SKM-1 (cell line): Measurements from ENCODE around the gene SLC1A3.
"Not testable (repeated sequence)": the region's sequence is repeated elsewhere in the genome, so short reads cannot be mapped to it uniquely, and the experiment has no call there.

ENCODE experiments used
- DNase-seq: peaks from one replicate; lab custom pipeline; 2025; ENCODE audit not compliant: unreplicated experiment; lab: John Stamatoyannopoulos, UW

The SLC1A3 gene

DNA sequence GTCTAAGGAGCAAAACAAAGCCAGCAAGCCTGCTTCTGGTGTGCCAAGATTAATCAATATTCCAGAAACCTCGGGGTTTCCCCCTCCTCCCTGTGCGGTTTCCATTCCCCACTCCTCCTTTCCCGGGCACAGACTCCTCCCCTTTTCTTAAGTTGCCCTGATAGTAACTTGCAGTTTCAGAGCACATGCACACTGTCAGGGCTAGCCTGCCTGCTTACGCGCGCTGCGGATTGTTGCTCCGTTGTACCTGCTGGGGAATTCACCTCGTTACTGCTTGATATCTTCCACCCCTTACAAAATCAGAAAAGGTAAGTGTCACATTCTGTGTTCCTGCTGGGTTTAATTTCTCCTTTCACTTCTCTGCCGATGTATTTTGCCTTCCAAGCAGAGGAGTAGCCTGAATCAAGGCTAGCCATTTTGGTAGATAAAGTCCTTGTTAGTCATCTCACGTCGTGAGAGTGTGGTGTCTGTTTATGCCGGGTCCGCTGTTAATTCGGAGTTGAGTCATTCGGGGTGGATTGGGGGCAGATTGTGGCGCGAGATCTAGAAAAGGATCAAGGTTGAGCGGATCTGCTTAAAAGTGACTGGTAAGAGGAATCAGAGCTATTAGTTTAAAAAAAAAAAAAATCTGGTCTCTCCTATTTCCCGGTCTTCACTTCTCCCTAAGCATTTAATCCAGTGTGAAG, at the start of gene SLC1A3:
Gene SLC1A3 (plus strand): TSS at position 179 of the 686 bp plus-strand sequence. CDS start 1,818 bp downstream, outside the sequence.
- no peak for DNase-seq

DNA sequence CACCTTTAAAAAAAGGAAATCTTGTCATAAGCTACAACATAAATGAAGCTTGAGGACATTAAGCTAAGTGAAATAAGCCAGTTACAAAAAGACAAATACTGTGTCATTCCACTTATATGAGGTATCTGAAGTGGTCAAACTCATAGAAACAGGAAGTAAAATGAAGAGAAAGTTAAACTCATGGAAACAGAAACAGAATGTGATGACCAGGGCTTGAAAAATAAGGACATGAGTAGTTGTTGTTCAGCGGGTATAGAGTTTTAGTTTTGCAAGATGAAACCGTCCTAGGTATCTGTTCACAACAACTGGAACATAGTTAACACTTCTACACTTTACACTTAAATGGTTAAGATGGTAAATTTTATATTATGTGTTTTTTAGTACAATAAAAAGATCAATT, 47.8 kb upstream of the SLC1A3 start:
- DNase-seq = no peak

DNA sequence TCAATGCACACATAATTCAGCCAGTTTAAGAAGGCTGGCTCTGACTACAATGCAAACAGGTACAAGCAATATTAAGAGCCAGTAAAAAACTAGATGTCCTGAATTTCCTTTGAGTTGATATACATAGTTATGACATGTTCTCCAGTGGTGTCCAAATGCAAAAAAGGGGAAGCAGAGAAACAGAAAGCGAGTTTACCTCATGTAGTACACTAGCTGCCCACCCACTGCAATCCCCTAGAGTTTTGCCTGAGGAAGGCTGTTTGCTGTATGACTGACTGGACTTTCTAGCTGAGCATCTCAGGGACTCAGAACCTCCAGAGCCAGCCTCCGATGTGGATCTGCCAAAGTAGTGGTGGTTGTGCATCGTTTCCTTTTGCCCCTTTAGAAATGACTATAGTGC, 44.8 kb upstream of the SLC1A3 start:
- no peak for DNase-seq

DNA sequence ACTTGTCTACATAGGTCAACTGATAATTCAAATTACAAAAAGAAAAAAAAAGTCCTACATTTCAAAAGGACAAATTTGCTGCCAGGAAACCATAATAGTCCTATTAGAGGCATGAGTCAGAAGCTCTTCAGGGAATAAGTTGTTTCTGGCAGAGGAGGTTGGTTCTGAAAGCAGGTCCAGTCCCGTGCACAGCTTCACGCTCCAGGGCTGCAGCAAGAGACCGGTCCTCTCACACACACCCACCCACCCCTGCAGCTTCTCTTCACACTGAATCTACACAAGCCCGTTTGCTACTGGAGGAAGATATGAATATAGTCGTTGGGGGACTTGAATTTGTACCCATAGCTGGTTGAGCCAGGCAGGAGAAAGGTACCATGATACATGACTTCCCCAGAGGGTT, 36.9 kb upstream of the SLC1A3 start:
- no peak for DNase-seq

DNA sequence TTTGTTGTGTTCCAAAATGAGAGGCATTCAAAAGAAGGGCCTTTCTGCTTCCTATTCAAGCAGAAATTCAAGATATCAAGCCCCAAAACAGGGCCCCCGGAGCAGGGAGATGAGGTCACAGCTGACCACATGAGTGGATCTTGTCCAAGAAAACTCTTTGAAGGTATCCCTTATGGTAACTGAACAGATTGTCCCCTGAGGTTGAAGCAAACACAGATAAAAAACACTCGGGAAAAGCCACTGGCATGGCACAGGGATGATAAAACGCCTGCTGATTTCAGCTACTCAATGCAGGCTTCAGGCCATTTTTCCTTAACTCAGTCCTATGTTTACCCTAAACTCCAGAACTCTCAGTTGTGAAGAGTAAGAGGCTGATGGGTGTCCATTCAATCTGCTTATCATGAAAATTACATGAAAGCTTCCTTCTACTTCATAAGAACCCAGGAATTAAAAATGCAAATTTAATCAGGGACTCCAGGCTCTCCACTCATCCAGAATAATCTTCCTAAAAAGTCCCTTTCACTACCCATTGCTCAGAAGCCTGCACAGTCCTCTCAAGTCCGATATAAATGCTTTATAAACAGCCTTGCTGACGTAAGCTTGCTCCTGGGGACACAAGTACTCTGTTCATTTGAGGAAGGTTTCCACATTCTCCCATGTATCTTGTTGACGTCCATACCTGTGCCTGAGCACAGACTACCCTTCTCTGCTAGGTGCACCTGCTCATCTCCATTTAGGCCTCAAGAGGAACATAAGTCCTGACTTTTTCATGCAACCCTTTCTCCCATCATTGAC, 35.9 kb upstream of the SLC1A3 start:
- no peak for DNase-seq

DNA sequence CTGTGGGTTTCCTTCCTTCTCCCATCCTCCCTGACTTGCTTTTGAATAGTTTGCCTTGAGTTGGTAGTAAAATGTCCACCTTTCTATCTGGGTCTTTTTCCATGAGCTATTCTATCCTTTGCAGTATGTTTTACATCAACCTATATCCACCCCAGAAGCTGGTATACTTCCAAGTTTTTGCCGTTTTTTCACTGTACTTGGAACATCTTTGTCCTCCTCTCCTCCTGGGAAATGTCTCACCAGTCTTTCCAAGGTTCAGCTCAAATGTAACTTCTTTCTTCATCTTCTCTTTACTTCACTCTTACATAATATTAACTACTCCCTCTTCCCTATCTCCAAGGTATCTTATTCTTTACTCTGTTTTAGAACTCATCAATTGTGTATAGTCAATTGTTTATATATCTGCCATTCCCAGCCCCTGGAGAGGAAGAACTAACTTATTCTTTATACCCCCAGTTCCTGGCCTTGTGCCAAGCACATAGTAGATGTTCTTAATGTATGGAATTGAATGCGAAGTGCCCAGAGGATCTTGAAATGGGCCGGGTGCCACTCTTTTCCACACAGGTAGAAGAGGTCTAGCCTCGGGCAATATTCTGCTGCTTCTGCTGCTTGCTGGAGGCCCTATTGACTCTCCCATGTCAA, 34.9 kb upstream of the SLC1A3 start:
- no peak for DNase-seq

DNA sequence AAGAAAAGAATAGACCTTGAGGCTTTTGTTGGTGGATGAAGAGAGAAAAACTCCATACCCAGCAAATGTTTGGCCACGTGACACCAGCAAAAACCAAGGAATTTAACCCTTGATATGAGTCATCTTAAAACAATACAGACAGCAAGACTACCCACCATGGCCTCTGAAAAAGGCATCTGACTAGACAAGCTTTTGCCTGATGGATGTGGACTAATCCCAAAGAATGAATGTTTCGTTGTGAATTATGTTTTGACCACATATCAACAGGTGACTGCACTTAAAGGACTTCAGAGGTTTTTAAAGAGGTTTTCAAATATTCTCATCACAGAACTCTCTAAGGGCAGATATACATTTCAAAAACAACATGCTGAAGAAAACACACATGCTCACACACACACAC, 33.0 kb upstream of the SLC1A3 start:
- DNase-seq = no peak

DNA sequence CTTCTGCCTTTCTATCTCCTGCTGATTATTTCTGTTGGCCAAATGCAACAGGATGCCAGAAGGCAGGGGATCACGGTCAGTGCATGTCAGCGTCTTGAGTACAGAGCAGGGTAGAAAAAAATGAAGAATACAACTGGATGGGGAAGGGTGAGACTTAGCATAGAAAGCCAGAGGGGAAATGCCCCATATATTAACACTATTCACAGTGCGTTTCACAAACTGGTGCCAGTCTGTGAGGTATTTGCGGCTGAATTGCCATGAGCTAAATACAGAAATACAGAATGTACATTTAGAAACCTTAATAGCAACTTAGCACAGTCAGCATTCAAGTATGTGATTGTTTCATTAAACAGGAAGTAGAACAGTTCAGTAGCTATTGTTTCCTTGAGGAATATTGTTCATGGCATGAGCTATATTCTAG, 31.0 kb upstream of the SLC1A3 start:
- no peak for DNase-seq

DNA sequence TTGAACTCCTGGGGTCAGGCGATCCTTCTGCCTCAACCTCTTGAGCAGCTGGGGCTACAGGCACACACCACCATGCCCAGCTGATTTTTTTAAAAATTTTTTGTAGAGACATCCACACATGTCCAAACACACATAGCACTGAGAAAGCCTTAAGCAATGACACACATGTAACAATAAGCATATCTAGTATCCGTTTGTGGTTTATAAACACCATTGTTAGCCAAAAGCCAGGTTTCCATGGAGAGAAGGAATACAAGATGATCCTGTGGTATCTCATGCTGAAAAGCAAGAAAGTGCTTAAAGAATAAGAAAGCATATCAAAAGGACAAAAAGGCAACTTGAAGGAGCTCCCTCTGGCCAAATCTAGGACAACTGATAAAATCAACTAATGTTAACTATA, 29.7 kb upstream of the SLC1A3 start:
- no peak for DNase-seq

DNA sequence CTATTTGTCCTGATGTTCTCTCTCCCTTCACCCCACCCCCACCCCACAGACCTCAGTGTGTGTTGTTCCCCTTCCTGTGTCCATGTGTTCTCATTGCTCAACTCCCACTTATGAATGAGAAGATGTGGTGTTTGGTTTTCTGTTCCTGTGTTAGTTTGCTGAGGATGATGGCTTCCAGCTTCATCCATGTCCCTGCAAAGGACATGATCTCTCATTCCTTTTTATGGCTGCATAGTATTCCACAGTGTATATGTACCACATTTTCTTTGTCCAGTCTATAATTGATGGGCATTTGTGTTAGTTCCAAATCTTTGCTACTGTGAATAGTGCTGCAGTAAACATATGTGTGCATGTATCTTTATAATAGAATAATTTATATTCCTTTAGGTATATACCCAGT, 26.5 kb upstream of the SLC1A3 start:
- DNase-seq = not testable (repeated sequence)

DNA sequence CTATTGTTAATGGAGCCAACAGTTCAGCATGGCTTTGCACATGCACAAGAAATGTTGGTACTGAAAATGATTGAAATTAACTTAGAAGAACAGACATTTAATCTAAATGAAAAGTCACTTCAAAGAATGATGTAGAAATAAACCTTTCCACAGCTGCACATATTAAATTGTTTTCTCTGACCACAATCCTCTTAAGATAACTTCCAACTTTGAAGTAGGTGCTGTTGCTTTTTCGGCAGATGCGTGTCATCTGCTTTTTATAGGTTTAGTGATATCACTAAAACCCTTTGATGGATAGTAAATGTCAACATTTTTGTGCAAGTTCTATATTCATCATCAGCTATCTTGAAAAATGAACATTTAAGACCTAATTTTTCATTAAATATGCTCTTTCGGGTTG, 25.3 kb upstream of the SLC1A3 start:
- DNase-seq = no peak

DNA sequence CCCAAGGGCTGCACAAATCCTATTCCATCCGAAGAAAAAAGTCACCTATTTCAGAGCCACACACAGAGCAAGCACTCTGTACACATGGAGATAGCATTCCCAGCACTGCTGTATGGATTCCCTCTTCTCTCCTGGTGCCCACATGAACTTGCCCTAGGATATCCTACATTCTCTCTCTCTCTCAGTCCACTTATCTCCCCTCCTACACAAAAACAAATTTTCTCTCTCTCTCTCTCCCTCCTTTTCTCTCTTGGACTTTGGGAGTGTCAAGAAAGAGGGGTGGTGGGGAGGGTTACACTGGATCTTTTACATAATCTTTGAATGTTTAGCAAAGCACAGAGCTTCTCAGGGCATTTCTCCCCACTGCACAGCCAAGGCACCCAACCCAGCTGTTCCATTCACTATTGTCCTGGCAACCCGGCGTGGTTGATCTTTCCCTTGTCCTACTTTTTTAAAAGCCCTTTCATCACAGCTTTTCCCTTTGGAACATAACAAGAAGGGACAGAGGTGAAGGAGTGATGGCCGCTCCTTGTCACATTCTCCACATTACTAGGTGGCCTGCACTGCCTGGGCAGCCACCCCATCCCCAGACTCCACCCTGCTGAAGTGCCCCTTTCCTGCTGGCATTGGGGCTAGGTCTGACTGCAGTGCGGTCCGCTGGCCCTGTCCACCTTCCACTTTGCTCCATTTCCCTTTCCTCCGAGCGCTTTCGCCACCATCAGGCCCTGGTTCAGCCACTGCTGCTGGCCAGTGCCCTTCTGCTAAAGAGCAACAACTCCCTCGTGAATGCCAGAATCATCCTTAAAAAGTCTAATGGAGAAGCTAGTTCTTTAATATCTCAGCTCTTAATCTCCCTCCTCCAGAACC, 22.2 kb upstream of the SLC1A3 start:
- DNase-seq = no peak

DNA sequence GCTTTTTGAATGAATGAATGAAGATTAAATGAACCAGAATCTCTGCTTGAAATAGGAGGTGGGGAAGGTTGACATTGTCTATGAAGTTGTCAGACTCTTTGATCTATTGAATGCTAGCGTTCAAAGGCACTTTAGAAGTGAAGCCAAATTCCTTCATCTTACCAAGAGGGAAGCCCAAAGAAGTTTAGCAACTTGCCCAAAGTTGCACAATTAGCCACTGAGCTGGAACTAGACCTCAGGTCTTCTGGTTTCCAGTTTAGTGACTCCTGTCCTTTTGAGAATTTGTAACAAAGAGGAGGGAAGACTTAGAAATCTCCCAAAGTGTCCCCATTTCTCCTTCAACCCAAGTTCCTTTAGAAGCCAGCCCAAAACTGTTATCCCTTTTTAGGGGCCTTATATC, 20.7 kb upstream of the SLC1A3 start:
- DNase-seq = peak; percentile 53

DNA sequence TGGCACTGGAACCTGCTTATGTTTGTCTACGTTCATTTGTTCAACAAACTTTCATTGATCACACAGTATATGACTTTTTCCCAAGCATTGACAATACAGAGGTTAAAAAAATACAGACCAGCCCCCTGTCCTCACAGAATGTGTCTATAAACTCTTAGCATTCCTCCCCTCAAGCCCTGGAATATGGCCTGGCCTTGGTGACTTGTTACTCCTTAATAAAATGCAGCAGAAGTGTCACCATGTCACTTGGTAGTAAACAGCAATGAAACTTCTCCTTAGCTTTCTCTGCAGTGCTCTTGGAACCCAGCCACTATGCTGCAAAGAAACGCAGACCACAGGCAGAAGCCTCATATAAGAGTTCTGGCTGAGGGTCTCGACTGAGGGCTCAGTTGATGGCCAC, 19.1 kb upstream of the SLC1A3 start:
- DNase-seq = no peak

DNA sequence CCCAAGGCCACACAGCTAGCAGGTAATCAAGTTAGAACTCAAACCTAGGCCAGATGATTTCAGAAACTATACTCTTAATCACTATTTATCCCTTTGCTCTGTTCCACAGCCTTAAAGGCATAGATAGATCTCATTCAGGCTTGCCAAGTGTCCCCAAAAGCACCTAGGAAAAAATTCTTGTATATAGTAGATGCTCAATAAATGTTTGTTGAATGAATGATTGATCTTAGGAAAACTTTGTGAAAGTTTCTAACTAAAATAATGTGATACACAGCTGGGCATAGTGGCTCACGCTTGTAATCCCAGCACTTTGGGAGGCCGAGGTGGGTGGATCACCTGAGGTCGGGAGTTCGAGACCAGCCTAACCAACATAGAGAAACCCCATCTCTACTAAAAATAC, 16.7 kb upstream of the SLC1A3 start:
- not testable (repeated sequence) for DNase-seq

DNA sequence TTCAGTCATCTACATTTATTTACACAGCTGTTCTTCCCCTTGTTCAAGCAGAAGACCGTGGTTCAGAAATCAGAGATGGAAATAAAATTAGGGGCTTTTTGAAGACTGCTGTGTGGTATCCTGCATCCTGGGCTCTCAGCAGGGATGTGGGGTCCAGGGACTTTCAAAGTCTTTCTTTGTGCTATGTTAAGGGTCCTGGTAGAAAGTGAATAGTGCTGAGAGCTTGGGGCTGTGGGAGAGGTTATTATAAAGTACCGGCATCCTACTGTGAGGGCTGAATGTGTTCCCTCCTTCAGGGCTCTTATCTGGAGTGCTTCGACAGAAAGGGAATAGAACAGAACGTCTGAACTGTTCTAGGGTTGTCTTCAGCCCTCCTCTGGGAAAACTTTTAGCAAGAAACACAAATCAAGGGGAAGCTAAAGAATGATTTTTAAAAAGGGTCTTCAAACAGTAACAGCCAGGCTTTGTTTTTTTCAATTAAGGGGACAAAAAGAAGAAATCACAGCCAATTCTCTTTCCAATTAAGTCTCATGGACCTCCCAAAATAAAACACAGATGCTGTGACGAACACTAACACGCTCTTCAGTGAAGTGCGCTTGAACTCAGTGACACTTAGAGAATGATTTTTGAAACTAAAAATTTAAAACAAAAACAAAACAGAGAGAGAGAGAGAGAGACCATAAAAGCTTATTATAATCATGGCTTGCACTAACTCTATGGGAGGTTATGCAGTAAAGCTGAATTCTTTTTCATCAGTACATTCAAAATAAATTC, 15.7 kb upstream of the SLC1A3 start:
- no peak for DNase-seq

DNA sequence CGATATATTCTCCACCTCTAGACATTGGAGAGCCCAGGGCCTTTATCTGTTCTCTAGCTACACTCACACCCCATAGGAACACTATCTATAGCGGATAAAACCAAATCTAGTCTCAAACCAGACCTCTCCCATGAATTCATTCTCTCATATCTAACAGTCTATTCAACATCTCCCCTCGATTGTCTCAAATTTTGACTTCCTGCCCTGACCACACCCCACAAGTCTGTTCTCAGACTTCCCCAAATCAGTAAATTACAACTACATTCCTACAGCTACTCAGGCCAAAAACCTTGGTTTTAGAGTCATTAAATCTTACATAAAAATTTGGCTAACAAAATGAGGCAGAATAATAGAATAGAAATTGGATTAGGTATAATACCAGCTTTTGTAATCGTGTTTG, 12.5 kb upstream of the SLC1A3 start:
- DNase-seq = peak; percentile 23

DNA sequence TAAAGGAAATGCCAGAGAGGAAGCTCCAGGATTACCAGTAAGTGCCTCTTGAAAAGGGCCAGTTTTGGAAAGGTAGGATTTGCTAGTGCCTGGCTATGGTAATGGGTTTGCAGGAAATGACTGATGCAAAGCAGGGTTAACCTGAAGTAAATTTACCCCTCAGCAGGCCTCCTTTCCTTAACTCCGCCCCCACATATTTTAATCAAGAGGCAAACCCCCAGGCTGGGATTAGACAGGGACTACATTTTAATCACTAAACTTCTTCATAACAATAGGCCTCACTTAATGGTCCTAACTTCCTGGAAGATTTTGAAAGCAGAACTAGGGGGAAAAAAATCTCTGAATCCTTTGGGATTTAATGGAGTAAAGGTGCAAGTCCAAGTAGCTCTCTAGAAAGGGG, 10.2 kb upstream of the SLC1A3 start:
- no peak for DNase-seq

DNA sequence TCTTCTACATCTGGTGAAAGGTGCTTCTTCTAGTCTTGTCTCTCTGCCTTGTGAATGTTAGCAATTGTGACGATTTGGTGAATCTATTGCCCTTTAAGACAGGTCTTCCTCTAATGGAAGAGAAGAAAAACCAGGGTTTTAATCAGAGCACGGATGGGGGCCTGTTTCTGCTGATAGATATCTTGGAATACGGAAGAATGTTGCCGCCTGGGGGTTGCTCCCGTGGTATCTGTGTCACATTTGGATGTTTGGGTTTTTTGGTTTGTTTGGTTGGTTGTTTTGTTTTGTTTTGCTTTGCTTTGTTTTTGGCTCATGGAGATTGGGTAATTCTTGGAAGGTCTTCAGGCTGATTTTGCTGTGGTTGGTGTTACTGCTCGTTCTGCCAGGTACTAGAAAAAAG, 9.7 kb upstream of the SLC1A3 start:
- no peak for DNase-seq

DNA sequence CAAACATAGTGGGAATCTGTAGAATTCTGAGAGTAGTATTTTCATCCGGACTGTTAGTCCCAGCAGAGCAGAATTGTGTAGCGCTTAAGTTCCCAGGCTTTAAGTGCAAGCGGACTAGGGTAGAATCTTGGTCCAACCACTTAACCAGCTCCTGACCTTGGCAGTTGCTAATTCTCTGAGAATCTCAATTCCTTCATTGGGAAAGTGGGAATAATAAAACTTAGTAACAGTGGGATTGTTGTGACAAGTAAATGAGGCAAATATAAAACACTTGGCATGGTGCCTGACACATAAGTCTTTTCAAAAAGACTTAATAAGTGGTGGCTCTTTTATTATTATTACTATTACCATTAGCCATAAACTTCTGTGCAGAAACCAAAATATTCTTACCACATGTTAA, 8.4 kb upstream of the SLC1A3 start:
- no peak for DNase-seq
